HG02981 (cell line): ENCODE measurements around the gene DHRS4L2.

ENCODE experiments used
- ATAC-seq: cut with Tn5 transposase; IDR thresholded peaks from one replicate; pipeline ENCODE4 v1.9.1; 2021; ENCODE audit warnings: mild to moderate bottlenecking, moderate library complexity; ENCODE audit not compliant: unreplicated experiment

Gene DHRS4L2

DNA sequence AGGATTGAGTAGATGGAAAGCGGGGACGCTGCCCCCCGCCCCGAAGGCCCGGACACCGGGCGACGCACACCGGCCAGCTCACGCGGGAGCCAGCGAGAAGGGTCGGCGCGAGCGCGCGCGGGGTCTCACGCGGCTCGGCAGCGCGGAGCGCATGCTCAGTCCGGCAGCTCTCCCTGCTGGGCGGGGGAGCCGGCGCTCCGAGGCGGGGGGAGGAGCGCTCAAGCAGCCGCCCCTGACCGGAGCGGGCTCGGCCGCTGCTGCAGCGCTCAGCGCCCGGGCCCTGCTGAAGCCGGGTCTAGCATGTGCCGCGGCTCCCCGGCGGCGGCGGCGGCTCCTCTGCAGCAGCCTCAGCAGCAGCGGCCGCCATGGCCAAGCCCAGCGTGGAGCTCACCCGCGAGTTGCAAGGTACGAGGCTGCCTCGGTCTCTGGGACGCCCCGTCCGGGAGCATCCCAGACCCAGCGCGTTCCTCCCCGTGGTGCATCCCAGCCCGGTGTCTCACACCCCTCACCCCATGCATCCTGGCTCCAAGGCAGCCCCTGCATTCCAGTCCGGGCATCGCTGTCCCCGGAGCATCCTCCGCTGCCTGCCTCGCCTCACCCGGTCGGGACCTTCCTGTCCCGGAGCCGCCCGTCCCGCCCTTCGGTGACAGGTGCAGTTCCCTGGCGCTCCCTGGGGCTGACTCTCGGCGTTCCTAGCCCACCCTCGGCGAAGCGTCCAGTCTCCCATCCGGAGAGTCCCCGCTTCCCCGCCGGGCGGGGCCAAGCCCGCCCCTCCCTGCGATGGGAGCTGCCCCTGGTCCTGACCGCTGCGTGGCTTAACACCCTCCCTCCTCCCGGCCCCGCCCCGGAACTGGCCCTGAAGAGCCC, 63.3 kb downstream of the DHRS4L2 start, which contains the start of gene CARMIL3:
TSS of gene CARMIL3 (plus strand) at position 221 of the 867 bp plus-strand sequence. CDS start at position 366, 145 bp downstream.
- ATAC-seq = peak; percentile 76

DNA sequence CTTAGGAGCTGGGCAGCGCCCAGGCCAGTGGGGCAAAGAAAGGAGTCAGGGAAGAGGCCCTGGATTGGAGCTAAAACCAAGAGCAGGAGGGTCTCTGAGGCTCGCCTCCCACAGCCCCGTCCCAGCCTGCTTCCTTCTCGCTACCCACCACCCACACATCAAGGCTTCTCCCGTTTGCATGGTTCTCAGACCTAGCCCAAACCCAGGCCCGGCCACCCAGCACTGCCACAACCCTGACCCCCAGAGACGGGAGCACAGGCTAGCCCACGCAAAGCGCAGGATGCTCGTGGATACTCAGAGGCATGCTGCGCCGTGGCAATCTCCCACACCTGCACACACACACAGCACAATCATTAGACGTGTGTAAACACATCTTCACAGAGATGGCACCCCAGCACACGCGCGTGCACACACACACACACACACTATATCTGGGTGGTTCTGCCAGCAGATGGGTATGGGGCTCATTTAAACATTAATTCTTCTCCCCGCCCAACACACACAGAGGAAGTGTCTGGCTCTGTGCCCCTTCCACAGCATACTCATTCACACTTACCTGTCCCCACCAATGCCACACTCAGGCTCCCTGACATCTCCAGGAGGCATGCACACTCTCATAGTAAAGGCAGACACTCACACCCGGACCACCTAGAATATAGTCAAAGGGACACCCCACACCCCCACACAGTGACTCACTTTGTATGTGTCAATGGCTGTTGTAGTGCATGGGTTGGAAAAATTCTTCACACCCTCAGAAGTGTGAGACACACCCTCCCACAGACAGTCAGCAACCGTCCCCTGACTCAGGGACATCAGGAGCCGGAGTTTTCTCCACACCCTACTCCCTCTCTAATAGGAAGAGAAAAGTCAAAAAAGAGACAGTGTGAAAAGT, 64.2 kb downstream of the DHRS4L2 start:
- ATAC-seq = no peak

DNA sequence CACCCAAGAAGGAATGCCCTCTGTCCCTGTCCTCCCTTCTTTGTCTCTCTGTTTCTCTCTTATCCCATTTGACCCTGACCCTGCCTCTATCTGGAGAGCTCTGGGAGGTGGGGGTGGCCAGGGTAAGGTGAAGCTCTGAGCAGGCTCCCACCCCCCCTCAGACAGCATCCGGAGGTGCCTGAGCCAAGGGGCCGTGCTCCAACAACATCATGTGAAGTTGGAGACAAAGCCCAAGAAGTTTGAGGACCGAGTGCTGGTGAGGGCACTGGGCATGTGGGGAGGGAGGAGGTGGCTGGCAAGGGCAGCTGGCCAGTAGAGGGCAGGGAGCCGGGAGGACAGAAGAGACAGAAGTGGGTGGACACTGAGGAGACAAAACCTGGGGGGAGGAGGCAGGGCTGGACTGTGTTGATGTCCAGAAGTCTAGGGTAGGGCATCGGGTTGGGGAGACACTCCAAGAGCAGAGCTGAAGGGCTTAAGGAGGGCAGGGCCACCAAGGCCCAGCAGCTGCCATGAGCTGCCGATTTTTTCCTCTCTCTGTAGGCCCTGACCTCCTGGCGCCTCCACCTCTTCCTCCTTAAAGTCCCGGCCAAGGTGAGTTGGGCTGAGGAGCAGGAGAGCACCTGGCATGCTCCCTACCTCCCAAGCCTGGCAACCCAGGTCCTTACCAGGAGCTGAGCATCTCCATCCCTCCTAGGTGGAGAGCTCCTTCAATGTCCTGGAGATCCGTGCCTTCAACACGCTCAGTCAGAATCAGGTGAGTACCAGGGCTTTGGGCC, 65.0 kb downstream of the DHRS4L2 start:
- ATAC-seq = no peak

DNA sequence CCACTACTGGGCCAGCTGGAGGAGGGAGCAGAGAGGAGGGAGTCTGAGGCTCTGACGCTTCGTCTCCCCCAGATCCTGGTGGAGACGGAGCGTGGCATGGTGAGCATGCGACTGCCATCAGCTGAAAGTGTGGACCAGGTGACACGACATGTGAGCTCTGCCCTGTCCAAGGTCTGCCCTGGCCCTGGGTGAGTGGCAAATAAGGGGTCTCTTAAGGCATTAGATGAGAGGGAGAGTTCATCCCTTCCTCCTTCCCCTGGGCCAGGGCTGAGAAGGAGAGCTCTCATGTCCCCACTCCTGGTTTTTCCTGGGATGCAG, 65.6 kb downstream of the DHRS4L2 start:
- no peak for ATAC-seq

DNA sequence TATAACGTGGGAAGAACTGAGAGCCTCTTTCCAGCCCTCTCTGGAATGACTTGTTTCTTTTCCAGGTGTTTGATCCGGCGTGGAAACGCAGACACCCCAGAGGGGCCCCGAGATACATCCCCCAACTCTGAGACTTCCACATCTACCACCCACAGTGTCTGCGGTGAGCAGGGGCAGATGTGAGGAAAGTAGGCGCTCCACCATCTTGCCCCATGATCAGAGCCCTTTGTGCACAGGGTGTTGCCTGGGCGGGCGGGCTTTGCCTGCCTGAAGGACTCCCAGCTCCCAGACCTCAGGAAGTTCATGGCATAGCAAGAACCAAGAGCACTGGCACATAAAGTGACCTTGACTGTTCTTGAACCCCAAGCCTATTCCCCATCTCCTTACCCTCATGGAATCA, 65.9 kb downstream of the DHRS4L2 start:
- ATAC-seq = no peak
